ENCODE results near the gene METRNL.
"Not testable (repeated sequence)": the region's sequence is repeated elsewhere in the genome, so short reads cannot be mapped to it uniquely, and the experiment has no call there.

Gene METRNL

GRCh38 chr17:83035722-83036121, 43.7 kb upstream of the METRNL start:
- no peaks in the 10 kb centered on the region for H3K4me1 ChIP-seq
- H3K4me3 ChIP-seq, result no peak overlapping the region
- intact Hi-C loops (cut with DNase I; ENCODE audit: low total_unique reads), result no loop called here
- no peak overlapping the region for H3K27ac ChIP-seq
- H3K9me3 ChIP-seq, result no peaks in the 10 kb centered on the region
- H3K27me3 ChIP-seq, result no peaks in the 10 kb centered on the region
- no peak for TF ChIP-seq CTCF (IDR thresholded peaks at IDR 0.05)
- H3K36me3 ChIP-seq, result peaks cover 0 to 30% (median 10%) of the 10 kb centered on the region in 3 donors
- DNase-seq, result no peak

GRCh38 chr17:83036193-83036592, 43.2 kb upstream of the METRNL start:
- Histone ChIP-seq H3K27me3 (no peaks in the 10 kb centered on the region), H3K27ac (no peak overlapping the region), H3K4me1 (no peaks in the 10 kb centered on the region), H3K9me3 (peaks cover 0 to 3% (median 2%) of the 10 kb centered on the region in 3 donors), H3K4me3 (no peak overlapping the region), H3K36me3 (peaks cover 5 to 27% (median 11%) of the 10 kb centered on the region in 3 donors)
- no peak for DNase-seq
- no peak for TF ChIP-seq CTCF (IDR thresholded peaks at IDR 0.05)
- intact Hi-C loops (cut with DNase I; ENCODE audit: low total_unique reads), result no loop called here

- no peak for DNase-seq
- intact Hi-C loops (cut with DNase I; ENCODE audit: low total_unique reads), result no loop called here
- peaks cover 9 to 22% (median 16%) of the 10 kb centered on the region in 3 donors for H3K36me3 ChIP-seq
These were observed 42.7 kb upstream of the METRNL start for GRCh38 chr17:83036666-83037065.

GRCh38 chr17:83037084-83037873, 42.1 kb upstream of the METRNL start:
- Histone ChIP-seq H3K27ac (no peak overlapping the region), H3K4me1 (no peaks in the 10 kb centered on the region), H3K36me3 (peaks cover 16 to 22% (median 21%) of the 10 kb centered on the region in 3 donors), H3K9me3 (peaks cover 0 to 14% (median 6%) of the 10 kb centered on the region in 3 donors), H3K4me3 (no peak overlapping the region), H3K27me3 (no peaks in the 10 kb centered on the region)
- no peak for TF ChIP-seq CTCF (IDR thresholded peaks at IDR 0.05)
- no peak for DNase-seq
- intact Hi-C loops (cut with DNase I; ENCODE audit: low total_unique reads), result no loop called here

More at GRCh38 chr17:83036666-83037065, 42.7 kb upstream of the METRNL start:
- peaks cover 0 to 7% (median 6%) of the 10 kb centered on the region in 3 donors for H3K9me3 ChIP-seq
- no peaks in the 10 kb centered on the region for H3K27me3 ChIP-seq
- TF ChIP-seq CTCF (IDR thresholded peaks at IDR 0.05), result no peak
- H3K4me3 ChIP-seq, result no peak overlapping the region
- no peaks in the 10 kb centered on the region for H3K4me1 ChIP-seq
- H3K27ac ChIP-seq, result no peak overlapping the region

GRCh38 chr17:83037874-83038165, 41.6 kb upstream of the METRNL start:
- H3K36me3 ChIP-seq, result peaks cover 16 to 28% (median 19%) of the 10 kb centered on the region in 3 donors
- intact Hi-C loops (cut with DNase I; ENCODE audit: low total_unique reads), result no loop called here
- TF ChIP-seq CTCF (IDR thresholded peaks at IDR 0.05), result no peak
- H3K27ac ChIP-seq, result no peak overlapping the region
- H3K27me3 ChIP-seq, result no peaks in the 10 kb centered on the region
- no peak overlapping the region for H3K4me3 ChIP-seq
- peaks cover 0 to 18% (median 6%) of the 10 kb centered on the region in 3 donors for H3K9me3 ChIP-seq
- no peaks in the 10 kb centered on the region for H3K4me1 ChIP-seq
- DNase-seq, result no peak

GRCh38 chr17:83038983-83039382, 40.4 kb upstream of the METRNL start:
- H3K4me3 ChIP-seq; DNase-seq; intact Hi-C loops (cut with DNase I; ENCODE audit: low total_unique reads); H3K4me1 ChIP-seq; H3K27ac ChIP-seq; H3K27me3 ChIP-seq: not testable (repeated sequence)
- H3K36me3 ChIP-seq, result peaks cover 16 to 32% (median 19%) of the 10 kb centered on the region in 3 donors
- peaks cover 0 to 18% (median 6%) of the 10 kb centered on the region in 3 donors for H3K9me3 ChIP-seq

All from tibial artery (tissue), 4 donors.